GM13977 (cell line): ENCODE measurements around the gene IL17REL.

Experiments used
- DNase-seq: peaks from one replicate; pipeline ENCODE4 v3.0.0; 2012; ENCODE audit warnings: low spot score
- in situ Hi-C: fragments of 300-500 bp; cut with MboI; formaldehyde crosslinking; loops from one replicate; pipeline ENCODE4 v1.12.0; 2022; ENCODE audit warnings: low sequenced_read_pairs, low pct_unique_long_range_greater_than_20kb, mixed read lengths, inconsistent platforms; ENCODE audit not compliant: unreplicated experiment
- TF ChIP-seq, protein P1 (sequence below): IDR thresholded peaks from 2 replicates; pipeline ENCODE4 v1.5.1; 2012; ENCODE audit warnings: mild to moderate bottlenecking, control low read depth; ENCODE audit not compliant: insufficient read depth; ENCODE audit errors: extremely low read depth, missing control alignments

IL17REL gene

GRCh38 chr22:50051930-50052329, 39.4 kb upstream of the IL17REL start:
- TF ChIP-seq, protein P1, sequence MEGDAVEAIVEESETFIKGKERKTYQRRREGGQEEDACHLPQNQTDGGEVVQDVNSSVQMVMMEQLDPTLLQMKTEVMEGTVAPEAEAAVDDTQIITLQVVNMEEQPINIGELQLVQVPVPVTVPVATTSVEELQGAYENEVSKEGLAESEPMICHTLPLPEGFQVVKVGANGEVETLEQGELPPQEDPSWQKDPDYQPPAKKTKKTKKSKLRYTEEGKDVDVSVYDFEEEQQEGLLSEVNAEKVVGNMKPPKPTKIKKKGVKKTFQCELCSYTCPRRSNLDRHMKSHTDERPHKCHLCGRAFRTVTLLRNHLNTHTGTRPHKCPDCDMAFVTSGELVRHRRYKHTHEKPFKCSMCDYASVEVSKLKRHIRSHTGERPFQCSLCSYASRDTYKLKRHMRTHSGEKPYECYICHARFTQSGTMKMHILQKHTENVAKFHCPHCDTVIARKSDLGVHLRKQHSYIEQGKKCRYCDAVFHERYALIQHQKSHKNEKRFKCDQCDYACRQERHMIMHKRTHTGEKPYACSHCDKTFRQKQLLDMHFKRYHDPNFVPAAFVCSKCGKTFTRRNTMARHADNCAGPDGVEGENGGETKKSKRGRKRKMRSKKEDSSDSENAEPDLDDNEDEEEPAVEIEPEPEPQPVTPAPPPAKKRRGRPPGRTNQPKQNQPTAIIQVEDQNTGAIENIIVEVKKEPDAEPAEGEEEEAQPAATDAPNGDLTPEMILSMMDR, result no peak
- no peak for DNase-seq
- in situ Hi-C loops, result no loop called here

DNA sequence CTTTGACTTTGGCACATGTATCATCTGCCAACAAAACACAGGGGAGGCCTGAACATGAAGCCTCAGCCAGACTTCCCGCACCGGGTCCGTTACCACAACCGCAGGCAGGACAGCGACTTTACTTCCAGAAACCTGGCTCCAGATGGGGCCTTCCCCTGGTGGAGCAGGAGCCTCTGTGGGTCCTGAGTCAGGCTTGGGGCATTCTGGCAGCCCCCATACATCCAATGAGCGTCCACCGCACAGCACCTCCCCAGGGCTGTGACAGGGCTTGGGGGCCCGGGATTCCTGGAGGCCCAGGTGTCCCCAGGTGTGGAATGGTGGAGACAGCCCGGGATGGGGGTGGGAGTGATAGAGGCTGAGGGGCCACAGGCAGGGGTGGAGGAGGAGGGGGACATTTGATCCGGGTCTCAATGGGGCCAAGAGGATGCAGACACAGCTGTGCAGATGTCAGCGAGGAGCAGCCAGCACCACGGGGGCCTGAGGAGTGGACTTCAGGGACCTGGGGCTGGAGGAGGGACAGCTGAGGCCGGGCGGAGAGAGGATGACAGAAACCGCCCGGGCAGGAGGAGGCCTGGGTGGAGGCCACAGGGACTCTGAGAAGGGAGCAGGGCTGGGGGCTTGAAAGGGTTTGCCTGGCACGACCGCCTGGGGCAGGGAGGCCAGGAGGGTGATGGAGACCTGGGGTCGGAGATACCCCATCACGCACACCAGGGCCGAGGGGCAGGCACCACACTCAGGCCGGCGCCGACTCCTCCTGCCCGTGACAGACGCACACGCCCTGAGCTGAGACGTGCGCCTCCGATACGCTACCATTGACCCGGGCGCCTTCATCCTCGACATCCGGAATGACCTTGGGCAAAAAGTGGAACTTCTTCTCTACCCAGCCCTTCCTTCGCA, 37.0 kb upstream of the IL17REL start:
- in situ Hi-C loops, result loop anchor here (25.0 kb wide), 2 partner anchors 112 to 287 kb away; no protein-coding TSS in a partner anchor
- TF ChIP-seq, protein P1, result no peak
- no peak for DNase-seq

DNA sequence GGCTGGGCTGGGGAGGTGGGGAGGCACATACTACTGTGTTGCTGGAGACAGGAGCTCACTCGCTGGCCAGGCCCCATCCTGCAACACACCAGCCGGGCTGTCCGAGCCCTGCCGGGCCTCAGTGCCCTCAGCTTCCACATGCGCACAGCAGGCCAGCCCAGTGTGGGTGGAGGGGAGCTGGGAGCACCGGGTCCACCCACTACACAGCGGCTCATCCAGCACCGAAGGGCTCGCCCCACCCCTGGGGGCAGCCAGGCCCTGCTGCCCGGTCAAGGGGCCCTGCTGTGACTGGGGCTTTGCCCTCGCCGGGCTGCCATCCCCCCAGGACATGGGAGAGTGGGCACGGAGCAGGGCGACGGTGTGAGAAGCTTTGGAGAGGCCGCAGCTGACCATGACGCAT, 36.3 kb upstream of the IL17REL start:
- no peak for DNase-seq
- in situ Hi-C loops, result loop anchor here (25.0 kb wide), 2 partner anchors 112 to 287 kb away; no protein-coding TSS in a partner anchor
- TF ChIP-seq, protein P1, result no peak

DNA sequence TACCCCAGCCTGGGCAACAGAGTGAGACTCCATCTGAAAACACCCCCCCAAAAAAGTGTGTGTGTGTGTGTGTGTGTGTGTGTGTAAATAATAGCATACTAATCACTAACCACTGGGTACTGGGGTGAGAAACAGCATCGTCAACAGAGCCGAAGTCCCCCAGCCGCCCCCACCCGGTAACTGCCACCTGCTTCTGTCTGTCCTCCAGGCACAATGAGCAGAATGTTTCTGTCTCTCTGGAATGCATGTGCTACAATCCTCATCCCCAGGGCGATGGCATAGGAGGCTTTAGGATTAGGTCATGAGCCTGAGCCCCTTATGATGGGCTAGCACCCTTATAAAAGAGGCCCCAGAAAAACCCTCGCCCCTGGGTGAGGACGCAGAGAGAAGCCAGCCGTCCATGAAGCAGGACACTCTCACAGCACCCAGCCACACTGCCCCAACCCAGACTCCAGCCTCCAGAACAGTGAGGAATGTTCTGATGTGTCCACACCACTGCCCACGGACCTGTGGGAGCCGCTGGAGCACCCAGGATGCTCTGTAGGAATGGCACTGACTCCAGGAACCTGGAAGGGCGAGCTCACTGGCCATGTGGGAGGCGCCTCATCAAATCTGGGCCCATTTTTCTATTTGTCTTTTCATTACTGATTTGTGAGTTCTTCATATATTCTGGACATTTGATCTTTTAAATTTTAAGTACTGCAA, 35.6 kb upstream of the IL17REL start:
- TF ChIP-seq, protein P1, result no peak
- in situ Hi-C loops, result loop anchor here (25.0 kb wide), 2 partner anchors 111 to 286 kb away; no protein-coding TSS in a partner anchor
- DNase-seq, result no peak

- no peak for DNase-seq
- in situ Hi-C loops, result loop anchor here (25.0 kb wide), 2 partner anchors 110 to 285 kb away; no protein-coding TSS in a partner anchor
- TF ChIP-seq, protein P1, result no peak
Measured at GRCh38 chr22:50047346-50047745, 34.8 kb upstream of the IL17REL start.

- TF ChIP-seq, protein P1, result no peak
- in situ Hi-C loops, result loop anchor here (25.0 kb wide), 2 partner anchors 109 to 284 kb away; no protein-coding TSS in a partner anchor
- DNase-seq, result no peak
Measured at GRCh38 chr22:50046481-50047245, 34.1 kb upstream of the IL17REL start.
